Measurements from ENCODE around the gene CSNK1A1L.

The CSNK1A1L gene

GRCh38 chr13:37105251-37105714 lies at the start of gene CSNK1A1L:
CSNK1A1L (minus strand) TSS chr13:37105664; CDS start chr13:37105256, 408 bp downstream.
- DNase-seq = no peak

- DNase-seq = no peak
Observed at GRCh38 chr13:37149380-37149779, 43.9 kb upstream of the CSNK1A1L start.

GRCh38 chr13:37148501-37148900 lies 43.0 kb upstream of the CSNK1A1L start:
- DNase-seq = no peak

- no peak for DNase-seq
Observed at GRCh38 chr13:37144661-37145060, 39.2 kb upstream of the CSNK1A1L start.

GRCh38 chr13:37143911-37144310 lies 38.4 kb upstream of the CSNK1A1L start:
- no peak for DNase-seq

- DNase-seq = no peak
Observed at GRCh38 chr13:37142877-37143276, 37.4 kb upstream of the CSNK1A1L start.

- no peak for DNase-seq
Observed at GRCh38 chr13:37141011-37141410, 35.5 kb upstream of the CSNK1A1L start.

- DNase-seq = no peak
Observed at GRCh38 chr13:37139356-37139755, 33.9 kb upstream of the CSNK1A1L start.

- DNase-seq = no peak
Observed at GRCh38 chr13:37138926-37139325, 33.5 kb upstream of the CSNK1A1L start.

GRCh38 chr13:37138169-37138568 lies 32.7 kb upstream of the CSNK1A1L start:
- DNase-seq = no peak

- DNase-seq = no peak
Observed at GRCh38 chr13:37136633-37137032, 31.2 kb upstream of the CSNK1A1L start.

GRCh38 chr13:37136187-37136586 lies 30.7 kb upstream of the CSNK1A1L start:
- DNase-seq = no peak

GRCh38 chr13:37134411-37135041 lies 29.1 kb upstream of the CSNK1A1L start:
- DNase-seq = no peak

GRCh38 chr13:37132211-37132610 lies 26.7 kb upstream of the CSNK1A1L start:
- no peak for DNase-seq

- no peak for DNase-seq
Observed at GRCh38 chr13:37131092-37131491, 25.6 kb upstream of the CSNK1A1L start.

- no peak for DNase-seq
Observed at GRCh38 chr13:37129866-37130265, 24.4 kb upstream of the CSNK1A1L start.

GRCh38 chr13:37127691-37128241 lies 22.3 kb upstream of the CSNK1A1L start:
- DNase-seq = no peak

GRCh38 chr13:37123337-37123736 lies 17.9 kb upstream of the CSNK1A1L start:
- no peak for DNase-seq

- no peak for DNase-seq
Observed at GRCh38 chr13:37118016-37118415, 12.6 kb upstream of the CSNK1A1L start.

- DNase-seq = no peak
Observed at GRCh38 chr13:37114250-37114649, 8.8 kb upstream of the CSNK1A1L start.

GRCh38 chr13:37113534-37113933 lies 8.1 kb upstream of the CSNK1A1L start:
- DNase-seq = no peak

- no peak for DNase-seq
Observed at GRCh38 chr13:37109051-37109678, 3.7 kb upstream of the CSNK1A1L start.

GRCh38 chr13:37107868-37108267 lies 2.4 kb upstream of the CSNK1A1L start:
- DNase-seq = no peak

- no peak for DNase-seq
Observed at GRCh38 chr13:37107456-37107855, 2.0 kb upstream of the CSNK1A1L start.
